PC-3 (cell line): ENCODE results near the gene DEPP1. TPM values are rescaled to one million over a fixed set of nuclear protein-coding genes. Genes with fewer than 3 reads are reported as not detected.

ENCODE experiments used
- ATAC-seq: fragments of 200-7000 bp; cut with Tn5 transposase; 2 replicates; pipeline ENCODE4 v1.9.1; 2020; ENCODE audit warnings: mild to moderate bottlenecking, moderate library complexity
- BruUV-seq: library from RNA; stranded (reverse); fragments of 400-500 nt; replicated peaks from 2 replicates; lab custom pipeline; 2021; lab: Mats Ljungman, UMichigan
- CTCF ChIA-PET: fragments of 300-600 bp; sonication (Branson Sonifier 250); formaldehyde crosslinking; loops from one replicate; lab custom pipeline; 2022; ENCODE audit warnings: antibody characterized with exemption; lab: Charles Lee
- POLR2A ChIA-PET: fragments of 300-600 bp; sonication (Branson Sonifier 250); formaldehyde crosslinking; loops from one replicate; lab custom pipeline; 2022; ENCODE audit warnings: antibody characterized with exemption; ENCODE audit not compliant: unreplicated experiment; lab: Charles Lee
- DNase-seq: peaks from one replicate; pipeline ENCODE4 v3.0.0-alpha.2; 2015
- H2AFZ ChIP-seq: fragments of 300-600 bp; sonication (generic); 2 replicates; pipeline ENCODE4 v1.6.0; 2016; ENCODE audit warnings: antibody characterized with exemption, low read length
- H3F3A ChIP-seq: fragments of 300-600 bp; sonication (generic); one replicate; pipeline ENCODE4 v1.6.0; 2017; ENCODE audit warnings: antibody characterized with exemption, low read length, control low read depth, mild to moderate bottlenecking; ENCODE audit not compliant: unreplicated experiment
- H3K27ac ChIP-seq: fragments of 300-600 bp; sonication (generic); 2 replicates; pipeline ENCODE4 v1.5.1; 2016; ENCODE audit warnings: mild to moderate bottlenecking, low read length
- H3K27me3 ChIP-seq: fragments of 300-600 bp; sonication (generic); 2 replicates; pipeline ENCODE4 v1.6.1; 2016; ENCODE audit warnings: low read length, mixed read lengths
- H3K36me3 ChIP-seq: fragments of 300-600 bp; sonication (generic); 2 replicates; pipeline ENCODE4 v1.6.1; 2016; ENCODE audit warnings: low read depth, mixed run types, low read length, mixed read lengths
- H3K4me1 ChIP-seq: fragments of 300-600 bp; sonication (generic); 2 replicates; pipeline ENCODE4 v1.5.1; 2016; ENCODE audit warnings: low read length; ENCODE audit not compliant: insufficient read depth
- H3K4me2 ChIP-seq: fragments of 300-600 bp; sonication (generic); 2 replicates; pipeline ENCODE4 v1.6.0; 2016; ENCODE audit warnings: low read length
- H3K4me3 ChIP-seq: fragments of 300-600 bp; sonication (generic); 2 replicates; pipeline ENCODE4 v1.5.1; 2016; ENCODE audit warnings: mild to moderate bottlenecking, low read length, mixed read lengths
- H3K79me2 ChIP-seq: fragments of 300-600 bp; sonication (generic); 2 replicates; pipeline ENCODE4 v1.6.1; 2017; ENCODE audit warnings: low read length, mixed read lengths
- H3K9ac ChIP-seq: fragments of 300-600 bp; sonication (generic); 2 replicates; pipeline ENCODE4 v1.6.0; 2016; ENCODE audit warnings: mild to moderate bottlenecking, low read length
- H3K9me2 ChIP-seq: fragments of 300-600 bp; sonication (generic); replicated peaks from 2 replicates; pipeline ENCODE4 v1.6.1; 2016; ENCODE audit warnings: mixed run types, low read length, mixed read lengths
- H3K9me3 ChIP-seq: fragments of 300-600 bp; sonication (generic); 2 replicates; pipeline ENCODE4 v1.6.1; 2016; ENCODE audit warnings: low read length, mixed read lengths
- H4K20me1 ChIP-seq: fragments of 300-600 bp; sonication (generic); 2 replicates; pipeline ENCODE4 v1.6.1; 2016; ENCODE audit warnings: low read length, mixed read lengths
- EZH2 ChIP-seq: fragments of 300-600 bp; sonication (generic); IDR thresholded peaks from one replicate; pipeline ENCODE4 v1.6.1; 2017; ENCODE audit warnings: antibody characterized with exemption, mild to moderate bottlenecking, low read length; ENCODE audit not compliant: unreplicated experiment
- EZH2phosphoT487 ChIP-seq: fragments of 300-600 bp; sonication (generic); IDR thresholded peaks from 2 replicates; pipeline ENCODE4 v1.6.1; 2018; ENCODE audit warnings: mild to moderate bottlenecking, antibody characterized with exemption, low read length, borderline replicate concordance
- intact Hi-C: fragments of 100-400 bp; cut with micrococcal nuclease; formaldehyde crosslinking; loops from 2 replicates; pipeline ENCODE4 v1.9.0; 2023
- total RNA-seq: library from RNA; depleted of rRNA; stranded (reverse); fragments of >200 nt; gene quantifications from 2 replicates; pipeline ENCODE4 v1.2.3, GENCODE V29; 2014
- TF ChIP-seq, protein P1 (sequence below): fragments of 300-600 bp; sonication (generic); conservative IDR thresholded peaks from 2 replicates; pipeline ENCODE4 v1.5.1; 2017; ENCODE audit warnings: antibody characterized with exemption, low read depth, mild to moderate bottlenecking, low read length

The DEPP1 gene
- total RNA-seq, 1 experiment from 2014 or later, result 9.0 TPM

- Histone ChIP-seq H3K27ac (no peak overlapping the region), H3F3A (no peaks in the 10 kb centered on the region), H3K9me3 (no peaks in the 10 kb centered on the region), H4K20me1 (no peaks in the 10 kb centered on the region), H3K9ac (no peak overlapping the region), H3K79me2 (no peaks in the 10 kb centered on the region), H3K9me2 (no peaks in the 10 kb centered on the region), H3K4me3 (no peak overlapping the region), H2AFZ (no peak overlapping the region), H3K4me2 (no peak overlapping the region), H3K36me3 (no peaks in the 10 kb centered on the region), H3K4me1 (no peaks in the 10 kb centered on the region), H3K27me3 (no peaks in the 10 kb centered on the region)
- TF ChIP-seq, protein P1, sequence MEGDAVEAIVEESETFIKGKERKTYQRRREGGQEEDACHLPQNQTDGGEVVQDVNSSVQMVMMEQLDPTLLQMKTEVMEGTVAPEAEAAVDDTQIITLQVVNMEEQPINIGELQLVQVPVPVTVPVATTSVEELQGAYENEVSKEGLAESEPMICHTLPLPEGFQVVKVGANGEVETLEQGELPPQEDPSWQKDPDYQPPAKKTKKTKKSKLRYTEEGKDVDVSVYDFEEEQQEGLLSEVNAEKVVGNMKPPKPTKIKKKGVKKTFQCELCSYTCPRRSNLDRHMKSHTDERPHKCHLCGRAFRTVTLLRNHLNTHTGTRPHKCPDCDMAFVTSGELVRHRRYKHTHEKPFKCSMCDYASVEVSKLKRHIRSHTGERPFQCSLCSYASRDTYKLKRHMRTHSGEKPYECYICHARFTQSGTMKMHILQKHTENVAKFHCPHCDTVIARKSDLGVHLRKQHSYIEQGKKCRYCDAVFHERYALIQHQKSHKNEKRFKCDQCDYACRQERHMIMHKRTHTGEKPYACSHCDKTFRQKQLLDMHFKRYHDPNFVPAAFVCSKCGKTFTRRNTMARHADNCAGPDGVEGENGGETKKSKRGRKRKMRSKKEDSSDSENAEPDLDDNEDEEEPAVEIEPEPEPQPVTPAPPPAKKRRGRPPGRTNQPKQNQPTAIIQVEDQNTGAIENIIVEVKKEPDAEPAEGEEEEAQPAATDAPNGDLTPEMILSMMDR, result no peak
- TF ChIP-seq EZH2, result no peak
- TF ChIP-seq EZH2phosphoT487, result no peak
- POLR2A ChIA-PET, result no interaction called here
- CTCF ChIA-PET, result no interaction called here
- intact Hi-C loops, result no loop called here
- no TSS peak for BruUV-seq
- ATAC-seq (no peak), DNase-seq (no peak)
Observed at GRCh38 chr10:44935966-44936295, 42.7 kb downstream of the DEPP1 start.

GRCh38 chr10:44935201-44935965 lies 43.2 kb downstream of the DEPP1 start:
- intact Hi-C loops, result no loop called here
- Histone ChIP-seq H3K27me3 (no peaks in the 10 kb centered on the region), H2AFZ (no peak overlapping the region), H3K79me2 (no peaks in the 10 kb centered on the region), H3K36me3 (no peaks in the 10 kb centered on the region), H3K9me2 (no peaks in the 10 kb centered on the region), H3K27ac (no peak overlapping the region), H4K20me1 (no peaks in the 10 kb centered on the region), H3K9me3 (no peaks in the 10 kb centered on the region), H3K4me1 (no peaks in the 10 kb centered on the region), H3K4me2 (no peak overlapping the region), H3K9ac (no peak overlapping the region), H3K4me3 (no peak overlapping the region), H3F3A (no peaks in the 10 kb centered on the region)
- no TSS peak for BruUV-seq
- no peak for DNase-seq
- POLR2A ChIA-PET, result interaction anchor here (0.7 kb wide), 1 partner anchor 47 kb away, joined by 4 read pairs; no protein-coding TSS in a partner anchor
- CTCF ChIA-PET, result no interaction called here
- no peak for ATAC-seq
- TF ChIP-seq EZH2 (no peak), EZH2phosphoT487 (no peak)
- TF ChIP-seq, protein P1, result no peak
